Stimulated activated CD8-positive, alpha-beta memory T cell treated with anti-CD3 and anti-CD28 coated beads, Interleukin-15, amount 100 ng/mL, for 48 hours (primary cell): ENCODE measurements around the gene URI1.
"Not testable (repeated sequence)": the region's sequence is repeated elsewhere in the genome, so short reads cannot be mapped to it uniquely, and the experiment has no call there.

Experiments
- DNase-seq, 2 donors: peaks; one replicate each; pipeline ENCODE4 v3.0.0-alpha.2; 2020; ENCODE audit warnings: low read depth in 2 of 2

The URI1 gene

DNA sequence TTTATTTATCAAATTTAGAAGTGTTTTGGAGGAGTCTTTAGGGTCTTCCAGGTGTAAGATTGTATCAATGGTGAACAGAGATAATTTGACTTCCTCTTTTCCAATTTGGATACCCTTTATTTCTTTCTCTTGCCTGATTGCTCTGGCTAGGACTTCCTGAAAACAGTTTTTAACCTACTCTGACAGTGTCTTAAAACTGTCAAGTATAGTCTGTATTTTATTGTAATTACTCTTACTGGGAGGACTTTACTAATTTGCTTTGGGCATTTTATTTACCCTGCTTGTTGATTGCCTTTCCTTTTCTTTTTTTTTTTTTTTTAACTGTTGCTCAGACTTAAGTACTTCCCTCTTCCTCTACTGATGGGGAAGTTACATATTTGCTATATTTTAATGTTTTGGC lies 81.3 kb downstream of the URI1 start:
- DNase-seq, result no peak

DNA sequence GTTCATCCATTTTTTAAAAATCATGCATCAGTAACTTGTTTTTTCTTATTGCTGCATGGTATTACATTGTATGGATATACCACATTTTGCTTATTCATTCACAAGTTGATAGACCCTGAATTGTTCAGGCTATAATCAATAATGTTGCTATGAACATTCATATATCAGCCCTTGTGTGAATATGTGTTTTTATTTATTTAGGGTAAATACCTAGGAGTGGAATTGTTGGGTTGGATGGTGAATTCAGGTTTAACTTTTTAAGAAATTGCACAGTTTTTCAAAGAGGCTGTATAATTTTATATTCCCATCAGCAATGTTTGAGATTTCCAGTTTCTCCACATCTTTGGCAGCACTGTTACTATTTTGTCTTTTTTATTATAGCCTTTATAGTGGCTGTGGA lies 82.1 kb downstream of the URI1 start:
- DNase-seq, result no peak

GRCh38 chr19:30026933-30027332 lies 84.9 kb downstream of the URI1 start:
- DNase-seq, result no peak

DNA sequence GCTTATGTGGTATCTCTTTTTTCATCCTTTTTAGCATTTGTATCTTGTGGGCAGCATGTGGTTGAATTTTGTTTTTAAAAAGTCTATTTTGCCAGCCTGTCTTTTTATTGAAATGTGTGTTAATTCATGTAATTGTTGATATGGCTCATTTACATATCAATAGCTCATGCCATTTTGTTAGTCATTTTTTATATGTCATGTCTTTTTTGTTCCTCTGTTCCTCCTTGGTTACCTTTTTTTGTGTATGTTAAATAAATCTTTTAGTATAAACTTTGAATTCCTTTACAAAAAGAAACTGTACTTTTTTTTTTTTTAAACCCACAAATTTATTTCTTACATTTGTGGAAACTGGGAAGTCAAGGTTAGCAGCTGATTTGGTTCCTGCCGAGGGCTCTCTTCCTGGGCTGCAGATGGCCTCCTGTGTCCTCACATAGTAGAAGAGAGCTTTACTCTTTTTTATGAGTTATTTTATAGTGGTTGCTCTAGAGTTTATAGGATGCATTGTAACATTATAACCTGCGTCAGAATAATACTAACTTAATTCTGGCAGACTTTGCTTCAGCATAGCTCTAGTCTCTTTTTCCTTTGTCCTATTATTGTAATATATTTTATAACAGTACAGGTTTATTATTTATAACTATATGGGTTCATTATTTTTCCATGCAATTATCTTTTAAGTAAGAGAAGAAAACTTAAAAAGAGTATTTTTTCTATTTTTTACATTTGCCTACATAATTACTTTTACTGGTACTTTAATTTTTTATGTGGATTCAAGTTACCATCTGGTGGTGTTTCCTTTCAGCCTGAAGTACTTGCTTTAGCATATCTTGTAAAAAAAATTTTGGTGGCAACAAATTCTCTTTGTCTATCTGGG lies 86.3 kb downstream of the URI1 start:
- DNase-seq, result no peak

- DNase-seq, result no peak
Observed at GRCh38 chr19:30028992-30029343, 86.9 kb downstream of the URI1 start.

DNA sequence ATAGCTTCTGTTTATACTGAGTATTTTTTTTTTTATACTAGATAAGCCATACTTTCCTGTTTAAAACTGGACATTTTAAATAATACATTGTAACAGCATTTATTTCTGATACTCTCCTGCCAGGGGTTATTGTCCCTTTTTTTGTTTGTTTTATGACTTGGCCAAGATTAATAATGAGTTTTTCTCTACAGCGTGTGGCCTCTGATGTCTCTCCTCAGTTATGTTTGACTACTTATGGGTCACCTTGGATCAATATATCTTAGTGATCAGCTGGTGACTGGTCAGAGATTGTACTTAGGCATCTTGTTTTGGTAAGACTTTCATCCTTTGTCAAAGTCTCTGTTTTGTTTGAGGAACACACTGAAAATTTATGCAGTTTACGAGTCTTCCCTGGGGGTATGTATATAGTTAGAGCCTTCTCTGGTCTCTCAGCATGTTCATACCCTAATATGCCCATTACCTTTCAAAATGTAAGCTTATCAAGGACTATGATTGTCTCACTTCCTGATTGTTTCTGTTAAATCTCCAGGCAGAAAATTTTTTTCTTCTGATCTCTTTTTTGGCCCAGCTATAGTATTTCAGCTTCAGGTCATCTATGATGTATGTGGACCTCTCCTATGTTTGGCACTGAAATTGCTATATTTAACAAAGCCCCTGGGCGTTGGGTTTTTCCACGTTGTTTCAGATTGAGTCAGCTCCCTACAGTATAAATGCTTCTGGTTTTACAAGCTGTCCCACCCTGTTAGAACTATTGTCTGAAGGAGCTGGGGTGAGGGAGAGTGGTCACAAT lies 87.9 kb downstream of the URI1 start:
- no peak for DNase-seq

DNA sequence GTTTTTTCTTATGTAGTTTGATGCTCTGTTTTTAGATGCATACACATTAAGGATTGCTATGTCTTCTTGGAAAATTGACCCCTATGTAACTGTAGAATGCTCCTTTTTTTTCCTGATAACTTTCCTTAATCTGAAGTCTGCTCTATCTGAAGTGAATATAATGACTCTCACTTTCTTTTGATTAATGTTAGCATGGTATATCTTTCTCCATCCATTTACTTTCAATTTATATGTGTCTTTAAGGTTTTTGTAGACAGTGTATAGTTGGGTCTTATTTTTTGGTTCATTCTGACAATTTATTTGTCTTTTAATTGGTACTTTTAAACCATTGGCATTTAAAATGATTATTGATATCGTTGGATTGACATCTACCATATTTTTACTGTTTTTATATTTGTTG lies 92.3 kb downstream of the URI1 start:
- no peak for DNase-seq

GRCh38 chr19:30036154-30037129 lies 94.4 kb downstream of the URI1 start:
- no peak for DNase-seq

- DNase-seq, result no peak
Observed at GRCh38 chr19:30037835-30038234, 95.8 kb downstream of the URI1 start.

DNA sequence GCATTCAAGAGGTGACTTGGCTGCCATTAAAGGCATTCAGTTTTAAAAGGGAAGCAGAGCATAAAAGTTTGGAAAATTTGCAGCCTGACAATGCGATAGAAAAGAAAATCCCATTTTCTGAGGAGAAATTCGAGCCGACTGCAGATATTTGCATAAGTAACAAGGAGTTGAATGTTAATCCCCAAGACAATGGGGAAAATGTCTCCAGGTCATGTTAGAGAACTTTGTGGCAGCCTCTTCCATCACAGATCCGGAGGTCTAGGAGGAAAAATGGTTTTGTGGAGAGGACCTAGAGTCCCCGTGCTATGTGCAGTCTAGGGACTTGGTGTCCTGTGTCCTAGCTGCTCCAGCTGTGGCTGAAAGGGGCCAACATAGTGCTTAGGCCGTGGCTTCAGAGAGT lies 99.9 kb downstream of the URI1 start:
- not testable (repeated sequence) for DNase-seq

DNA sequence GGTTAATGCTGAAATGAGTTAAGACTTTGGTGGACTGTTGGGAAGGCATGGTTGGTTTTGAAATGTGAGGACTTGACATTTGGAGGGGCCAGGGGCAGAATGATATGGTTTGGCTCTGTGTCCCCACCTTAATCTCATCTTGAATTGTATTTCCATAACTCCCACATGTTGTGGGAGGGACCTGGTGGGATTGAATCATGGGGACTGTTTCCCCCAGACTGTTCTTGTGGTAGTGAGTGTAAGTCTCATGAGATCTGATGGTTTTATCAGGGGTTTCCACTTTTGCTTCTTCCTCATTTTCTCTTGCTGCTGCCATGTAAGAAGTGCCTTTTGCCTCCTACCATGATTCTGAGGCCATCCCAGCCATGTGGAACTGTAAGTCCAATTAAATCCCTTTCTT lies 101.0 kb downstream of the URI1 start:
- DNase-seq, result not testable (repeated sequence)

DNA sequence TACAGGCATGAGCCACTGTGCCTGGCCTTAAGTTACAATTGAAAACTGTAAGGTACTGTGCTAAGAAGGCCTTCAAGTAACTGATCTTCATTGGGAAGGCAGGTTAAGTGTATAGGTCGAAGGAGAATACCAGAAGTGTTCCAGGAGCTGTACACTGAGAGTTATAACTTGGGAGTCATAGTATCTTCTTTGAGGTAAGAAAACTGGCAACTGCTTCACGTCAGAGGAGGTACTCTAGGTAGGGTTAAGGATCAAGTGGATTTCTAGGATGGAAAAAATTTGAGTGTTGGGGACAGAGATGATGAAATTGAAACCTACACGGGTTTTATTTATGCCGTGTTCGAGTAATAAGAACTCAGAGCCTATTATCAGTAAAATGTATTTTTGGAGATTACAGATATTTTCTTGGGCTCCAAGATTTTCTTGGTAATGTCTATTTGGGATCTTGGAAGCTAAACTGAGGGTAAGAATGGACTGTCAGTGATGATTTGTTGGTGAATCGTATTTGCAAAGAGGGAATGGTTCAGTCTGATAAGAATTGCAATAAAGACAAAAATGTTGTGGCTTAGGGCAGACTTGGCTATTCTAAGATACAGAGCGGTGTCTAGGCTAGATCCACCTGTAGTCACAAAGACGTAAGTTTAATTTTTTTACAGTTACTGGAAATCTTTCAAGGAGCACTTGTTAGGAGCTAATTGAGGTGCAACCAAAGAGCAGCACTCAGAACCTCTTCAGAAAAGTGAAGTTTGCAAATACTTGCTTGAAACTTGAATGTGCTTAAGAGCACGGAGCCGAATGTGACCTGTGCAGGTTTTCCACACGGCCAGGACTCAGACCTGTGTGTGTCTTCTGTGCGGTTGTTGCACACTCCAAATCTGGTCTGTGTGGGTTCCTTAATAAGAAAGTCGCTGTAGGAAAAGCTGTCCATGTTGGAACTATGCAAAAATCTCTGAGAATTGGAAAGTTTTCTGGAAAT lies 102.5 kb downstream of the URI1 start:
- no peak for DNase-seq

DNA sequence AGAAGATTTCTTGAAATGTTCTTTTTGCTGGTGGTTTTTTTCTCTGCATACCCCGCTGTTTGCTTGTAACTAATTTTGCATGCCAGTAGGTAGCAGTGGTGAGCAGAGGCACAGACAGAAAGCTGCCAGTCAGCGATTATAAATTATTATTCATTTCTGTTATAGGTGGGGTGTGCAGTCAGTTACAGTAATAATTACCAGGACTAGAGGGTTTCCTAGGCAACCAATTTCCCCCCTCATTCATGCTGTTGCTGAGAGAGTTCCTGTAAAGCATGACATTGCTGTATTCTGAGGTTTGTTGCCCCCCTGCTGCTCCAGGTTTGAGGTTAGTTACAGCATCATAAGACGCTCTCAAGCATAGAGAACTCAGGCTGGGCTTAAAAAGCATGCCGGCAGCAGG lies 104.5 kb downstream of the URI1 start:
- DNase-seq, result no peak

- no peak for DNase-seq
Observed at GRCh38 chr19:30047432-30047831, 105.4 kb downstream of the URI1 start.

DNA sequence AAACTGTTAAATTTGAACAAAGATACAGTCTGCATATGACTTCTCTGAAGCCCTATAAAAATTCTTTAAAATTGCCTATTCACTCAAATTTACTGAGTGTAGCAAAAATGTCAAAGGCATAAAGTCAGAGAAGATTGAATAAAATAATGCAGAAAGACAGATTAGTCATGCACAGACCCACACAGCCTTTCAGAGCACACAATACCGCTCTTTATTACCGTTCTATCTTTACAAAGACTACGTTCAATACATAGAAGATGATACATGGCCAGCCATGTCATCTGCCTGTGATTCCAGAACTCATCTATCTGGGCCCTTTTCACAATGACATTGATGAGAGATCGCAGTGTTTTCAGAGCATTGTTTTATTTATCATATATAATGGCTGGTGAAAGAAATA lies 107.2 kb downstream of the URI1 start:
- no peak for DNase-seq

GRCh38 chr19:30049846-30050667 lies 108.0 kb downstream of the URI1 start:
- DNase-seq, result no peak

- DNase-seq, result no peak
Observed at GRCh38 chr19:30052122-30053075, 110.4 kb downstream of the URI1 start.

- no peak for DNase-seq
Observed at GRCh38 chr19:30053558-30053957, 111.5 kb downstream of the URI1 start.

- no peak for DNase-seq
Observed at GRCh38 chr19:30054210-30054609, 112.2 kb downstream of the URI1 start.
